Stimulated activated CD8-positive, alpha-beta memory T cell treated with anti-CD3 and anti-CD28 coated beads, Interleukin-4, amount 100 ng/mL, for 1 hour (primary cell): ENCODE results near the gene ABLIM1.

Experiments used
- DNase-seq, 2 donors: peaks; one replicate each; pipeline ENCODE4 v3.0.0-alpha.2; 2020; ENCODE audit warnings: low read depth in 2 of 2, low spot score in 1 of 2

The ABLIM1 gene

DNA sequence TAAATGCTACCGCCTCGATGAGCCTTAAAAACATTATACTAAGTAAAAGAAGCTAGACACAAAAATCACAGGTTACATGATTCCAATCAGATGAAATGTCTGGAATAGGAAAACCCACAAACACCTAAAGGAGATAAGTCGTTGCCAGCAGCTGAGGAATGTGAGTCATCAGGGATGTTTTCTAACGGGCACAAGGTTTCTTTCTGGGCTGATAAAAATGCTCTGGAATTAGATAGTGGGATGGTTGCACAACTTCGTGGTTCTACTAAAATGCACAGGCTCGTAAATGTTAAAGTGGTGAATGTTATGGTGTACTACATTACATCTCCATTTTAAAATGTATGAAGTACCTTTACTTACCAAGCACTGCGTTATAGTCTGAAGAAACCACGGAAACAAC is 9.7 kb downstream of the ABLIM1 start:
- no peak for DNase-seq

DNA sequence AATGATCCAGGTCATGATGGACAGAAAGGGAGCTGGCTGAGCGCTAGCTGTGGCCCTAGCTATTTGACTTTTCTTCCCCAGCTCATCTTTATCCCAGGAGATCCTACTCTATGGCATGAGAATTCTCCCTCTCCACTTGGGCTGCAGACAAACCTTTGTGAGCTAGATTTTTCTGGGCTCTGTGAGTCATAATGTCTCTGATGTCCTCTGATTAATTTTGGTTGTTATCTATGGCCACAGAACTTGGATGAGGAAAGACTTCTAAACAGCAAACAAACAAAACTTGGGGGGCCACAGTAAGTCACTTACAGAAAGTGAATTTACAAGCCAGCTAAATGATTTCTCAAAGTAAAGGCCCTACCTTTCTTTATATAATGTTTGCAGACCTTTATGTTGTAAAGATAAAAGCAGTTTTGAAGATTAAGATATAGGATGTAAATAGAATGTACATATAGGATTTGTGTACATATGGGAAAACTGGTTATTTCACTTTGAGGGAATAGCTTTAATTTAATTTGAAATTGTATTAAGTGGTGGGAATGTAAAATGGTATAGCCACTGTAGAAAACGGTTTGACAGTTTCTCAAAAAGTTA is 10.4 kb downstream of the ABLIM1 start:
- no peak for DNase-seq

DNA sequence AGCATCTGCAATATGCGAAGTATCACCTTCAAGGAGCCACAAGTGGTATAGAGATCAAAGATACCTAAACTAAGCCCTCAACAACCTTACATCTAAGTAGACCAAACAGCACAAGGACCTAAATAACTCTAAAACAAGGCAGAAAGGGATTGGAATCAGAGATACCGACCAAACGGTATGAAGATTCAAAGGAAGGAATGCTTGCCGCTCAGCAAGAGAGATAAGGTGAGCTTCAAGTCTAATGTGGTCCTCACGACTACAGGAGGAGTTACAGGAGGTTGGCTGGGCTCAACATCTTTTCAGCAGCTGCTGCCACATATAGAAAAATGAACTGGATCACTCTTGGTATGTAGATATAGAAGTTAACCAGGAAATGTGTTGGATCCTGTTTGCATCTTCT is 11.6 kb downstream of the ABLIM1 start:
- DNase-seq: no peak

DNA sequence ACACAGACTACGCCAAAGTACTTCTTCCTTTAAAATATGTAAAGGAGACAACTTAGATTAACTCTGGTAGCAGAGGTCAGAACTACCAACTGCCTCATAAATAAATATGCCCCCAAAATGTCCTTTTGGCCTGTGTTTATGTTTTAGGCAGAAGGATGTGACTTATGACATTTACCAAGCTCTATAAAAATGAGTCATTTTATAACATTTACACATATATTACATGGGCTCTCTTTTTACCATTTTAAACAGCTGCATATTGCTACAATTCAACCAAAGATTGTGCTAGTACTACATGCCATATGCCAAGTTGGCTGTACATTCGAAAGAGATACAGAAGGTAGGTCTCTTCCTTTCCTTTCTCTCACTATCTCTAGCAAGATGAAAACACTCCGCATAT is 12.4 kb downstream of the ABLIM1 start:
- no peak for DNase-seq

DNA sequence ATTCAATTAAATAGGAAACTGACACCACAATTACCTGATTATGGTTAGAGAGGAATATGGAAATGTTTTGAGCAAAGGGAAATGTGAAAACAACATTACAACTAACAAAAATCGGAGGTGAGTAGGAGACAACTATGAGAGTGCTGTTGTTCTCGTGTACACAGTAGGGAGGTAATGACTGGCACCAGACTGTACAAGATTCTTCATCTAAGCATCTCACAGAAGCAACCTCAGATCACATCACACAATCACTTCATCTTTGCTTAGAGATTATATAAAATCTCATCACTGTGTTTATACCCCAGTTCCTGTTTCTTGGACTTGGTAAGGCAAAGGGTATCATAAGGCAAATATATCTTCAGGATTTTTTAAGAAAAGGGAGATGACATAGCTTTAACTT is 14.9 kb downstream of the ABLIM1 start:
- no peak for DNase-seq

DNA sequence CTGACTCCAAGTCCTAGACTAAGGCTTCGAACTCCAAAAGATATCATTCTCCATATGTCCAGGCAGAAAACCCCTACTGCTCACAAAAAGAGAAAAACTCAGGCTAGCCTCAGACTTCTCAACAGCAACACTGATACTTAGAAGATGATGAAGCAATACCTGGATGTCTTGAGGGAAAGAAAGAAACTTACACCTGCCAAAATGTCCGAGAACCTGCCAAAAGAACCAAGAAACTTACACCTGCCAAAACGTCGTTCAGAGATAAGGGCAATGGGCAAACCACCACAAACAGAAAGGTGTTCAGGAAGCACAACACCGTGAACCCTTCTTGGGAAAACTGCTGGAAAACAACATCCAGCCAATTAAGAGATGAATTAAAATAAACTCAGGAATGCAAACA is 15.3 kb downstream of the ABLIM1 start:
- no peak for DNase-seq

DNA sequence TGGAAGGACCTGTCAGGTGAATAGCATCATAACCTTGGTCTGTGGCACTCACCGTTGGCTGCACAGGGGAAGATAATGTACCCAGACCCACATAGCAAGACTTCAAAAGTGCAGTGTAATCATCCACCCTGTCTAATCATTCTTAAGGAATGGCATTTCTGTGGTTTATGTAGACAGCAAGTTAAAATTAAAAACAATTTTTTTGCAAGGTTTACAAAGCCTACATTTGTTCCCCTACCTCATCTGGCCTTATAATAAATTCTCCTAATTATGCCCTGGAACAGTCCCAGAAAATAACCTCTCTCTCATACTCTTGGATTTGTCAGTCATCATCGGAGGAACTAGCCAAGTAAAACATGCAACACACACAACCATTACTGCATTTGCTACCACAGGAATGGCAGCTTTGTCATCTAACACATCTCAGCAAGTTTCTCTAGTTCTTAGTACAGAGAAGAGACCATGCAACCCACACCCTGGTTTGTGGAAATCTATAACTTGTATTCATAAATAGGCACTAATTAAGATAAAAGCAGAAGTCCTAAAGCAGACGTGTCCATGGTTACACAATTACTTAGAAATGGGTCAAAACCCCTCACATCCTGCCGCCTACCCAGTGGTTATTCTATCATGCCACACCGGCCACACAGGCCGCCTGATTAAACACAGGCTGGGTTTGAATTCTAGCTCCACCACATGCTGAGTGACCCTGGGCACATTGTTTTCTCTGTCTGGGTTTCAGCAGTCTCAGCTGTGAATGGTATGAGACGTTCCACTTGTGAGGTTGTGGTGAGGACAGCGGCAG is 19.1 kb downstream of the ABLIM1 start:
- no peak for DNase-seq

DNA sequence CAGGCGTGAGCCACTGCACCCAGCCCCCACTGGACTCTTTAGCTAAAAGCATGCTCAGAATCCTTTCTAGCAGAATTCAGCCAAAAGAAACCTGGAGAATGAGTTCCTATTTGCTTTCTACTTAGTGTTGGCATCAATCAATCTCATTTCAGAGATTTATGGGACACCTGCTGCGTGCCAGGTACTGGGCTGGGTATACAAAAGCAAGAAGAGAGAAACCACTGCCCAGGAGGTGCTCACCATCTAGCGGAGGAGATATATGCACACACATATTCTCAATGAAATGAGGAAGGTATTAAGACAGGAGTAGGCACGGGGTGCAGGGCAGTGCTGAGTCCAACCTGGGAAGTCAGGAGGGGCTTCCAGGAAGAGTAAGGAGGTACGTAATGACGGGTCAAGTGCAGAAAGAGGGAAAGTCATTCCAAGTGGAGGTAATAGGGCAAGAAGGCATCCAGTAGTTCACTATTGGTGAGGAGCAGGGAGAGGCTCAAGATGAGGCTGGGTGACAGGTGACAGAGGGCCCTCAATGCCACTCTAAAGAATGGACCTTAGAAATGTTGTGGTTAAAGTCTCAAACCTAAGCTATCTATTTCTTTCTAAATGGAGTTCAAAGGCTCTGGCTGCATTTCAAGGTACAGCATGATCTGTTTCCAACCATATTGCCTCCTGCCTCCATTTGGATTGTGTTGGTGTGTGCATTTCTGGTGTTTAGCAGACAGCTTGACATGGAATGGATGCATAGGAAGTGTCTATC is 22.1 kb downstream of the ABLIM1 start:
- no peak for DNase-seq

DNA sequence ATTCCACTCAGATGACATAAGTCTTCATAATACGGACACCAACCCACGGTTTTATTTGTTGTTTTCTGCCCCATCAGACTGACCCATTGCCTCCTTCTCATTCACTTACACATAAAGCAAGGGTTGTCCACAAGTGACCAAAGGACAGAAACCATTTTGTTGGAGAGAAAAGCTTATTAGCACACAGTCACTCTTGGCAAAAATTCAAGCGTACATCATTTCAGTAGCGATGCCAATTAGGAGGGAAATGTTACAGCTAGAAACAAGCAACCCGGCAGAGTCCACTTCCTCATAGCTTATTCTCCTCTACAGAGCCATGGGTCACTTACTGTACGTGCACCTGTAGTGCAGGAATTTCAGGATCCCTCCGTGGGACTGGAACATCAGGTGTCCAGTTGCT is 23.0 kb downstream of the ABLIM1 start:
- no peak for DNase-seq

DNA sequence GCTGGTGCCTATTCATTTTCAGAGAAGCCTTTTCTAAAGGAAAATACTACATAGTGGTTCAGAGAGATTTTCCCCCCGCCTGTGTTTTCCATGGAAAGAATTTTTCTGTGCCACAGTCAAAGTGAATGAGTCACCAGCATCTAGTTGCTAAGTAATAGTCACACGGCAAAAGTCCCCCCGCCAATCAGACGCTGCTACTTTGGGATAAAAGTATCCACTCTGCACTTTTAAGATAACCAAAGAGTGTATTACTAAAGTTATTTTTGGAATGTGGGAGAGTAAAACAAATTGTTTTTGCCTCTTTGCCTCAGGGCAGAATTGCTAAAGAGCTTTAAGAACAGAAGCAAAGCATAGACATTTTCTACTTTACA is 23.5 kb downstream of the ABLIM1 start:
- no peak for DNase-seq

DNA sequence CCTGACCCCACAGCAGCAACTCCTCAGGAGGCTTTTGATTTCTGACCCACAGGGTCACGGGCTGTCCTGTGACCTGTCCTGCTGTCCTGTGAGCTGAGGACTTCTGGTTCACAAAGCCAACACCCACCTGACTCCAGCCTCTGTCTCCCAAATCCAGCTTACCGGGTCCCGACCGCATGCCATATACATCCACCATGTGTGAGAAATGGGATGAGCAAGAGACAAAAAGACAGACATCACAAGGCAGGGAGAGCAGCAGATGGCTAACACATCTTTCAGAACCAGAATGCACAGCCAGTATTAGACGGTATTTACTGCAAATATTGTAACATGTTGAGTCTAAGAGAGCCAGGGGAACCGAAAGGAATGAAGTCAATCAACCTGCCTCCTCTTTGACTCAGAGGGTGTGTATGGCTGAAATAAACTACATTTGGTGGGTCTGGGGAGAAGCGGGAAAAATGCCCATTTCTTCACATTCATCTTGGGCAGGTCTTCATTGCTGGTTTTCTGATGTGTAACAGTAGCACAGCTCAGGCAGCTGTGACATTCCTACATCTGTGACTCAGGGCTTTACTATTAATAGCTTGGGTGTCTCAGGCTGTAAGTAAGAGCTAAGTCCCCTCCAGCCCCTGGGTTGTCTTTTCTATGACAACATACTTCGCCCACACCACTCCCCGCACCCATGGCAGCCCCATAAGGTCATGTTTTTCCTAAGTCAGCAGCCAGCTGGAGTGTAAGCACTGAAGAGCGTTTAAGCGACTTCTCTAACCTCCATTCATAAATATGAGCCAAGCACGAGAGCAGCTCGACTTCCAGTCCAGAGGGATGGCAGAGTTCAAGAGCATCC is 25.0 kb downstream of the ABLIM1 start:
- no peak for DNase-seq

DNA sequence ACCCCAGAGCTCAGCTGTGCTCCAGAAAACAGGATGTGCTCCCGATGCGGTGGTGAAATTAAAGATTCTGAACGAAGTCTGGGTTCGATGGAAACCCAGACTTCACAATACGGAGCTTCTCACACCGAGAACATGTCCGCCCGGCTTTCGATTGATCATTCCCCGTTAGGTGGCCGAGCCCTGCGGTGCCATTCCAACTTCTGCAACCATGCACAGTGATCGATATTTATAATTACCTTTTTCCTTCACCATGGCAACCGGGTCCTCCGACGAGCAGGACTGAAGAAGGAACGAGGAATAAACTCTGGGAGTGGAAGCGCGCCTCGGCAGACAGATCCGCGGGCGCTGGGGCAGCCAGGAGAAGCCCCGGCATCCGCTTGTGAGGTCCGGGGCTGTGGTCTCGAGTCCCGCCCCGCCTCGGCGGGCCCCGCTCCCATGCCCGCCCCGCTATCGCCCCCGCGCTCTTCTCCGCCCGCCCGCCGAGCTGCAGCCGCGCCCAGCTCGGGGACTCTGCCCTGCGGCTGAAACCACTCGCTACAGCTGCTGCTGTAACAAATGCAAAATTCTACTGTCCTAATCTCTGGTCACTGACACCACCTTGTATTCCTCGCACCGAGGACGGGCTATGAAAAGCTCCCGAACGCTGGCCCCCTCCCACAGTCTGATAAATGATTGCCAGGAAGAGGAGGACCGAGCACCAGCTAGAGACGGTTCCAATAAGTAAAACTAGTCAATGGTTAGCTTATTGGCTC is 26.2 kb downstream of the ABLIM1 start:
- DNase-seq: no peak

DNA sequence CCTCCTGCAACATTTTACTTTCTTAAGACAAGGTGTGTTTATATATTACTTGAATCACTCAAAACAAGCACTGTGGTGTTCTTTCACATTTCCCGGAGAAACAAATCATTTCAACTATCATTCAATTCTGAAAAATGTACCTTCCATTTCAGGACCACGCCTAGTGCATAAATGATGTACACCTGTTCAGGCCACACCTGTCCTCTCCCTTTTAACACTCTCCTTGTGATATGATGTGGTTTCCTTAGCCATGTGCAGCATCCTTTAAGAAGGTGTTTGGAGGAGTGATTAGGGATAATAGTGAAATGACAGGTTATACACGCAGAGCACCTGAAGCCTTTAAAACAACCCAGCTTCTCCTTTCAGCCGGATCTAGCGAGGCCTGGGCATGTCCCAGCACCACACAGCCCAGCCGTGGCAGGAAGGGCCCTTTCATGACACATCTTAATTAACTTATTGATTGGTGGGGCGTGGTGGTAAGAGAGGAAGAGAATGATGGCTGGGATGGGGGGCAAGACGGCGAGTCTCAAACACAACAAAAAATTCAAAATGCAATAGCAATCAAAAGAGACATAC is 26.9 kb downstream of the ABLIM1 start:
- DNase-seq: no peak

DNA sequence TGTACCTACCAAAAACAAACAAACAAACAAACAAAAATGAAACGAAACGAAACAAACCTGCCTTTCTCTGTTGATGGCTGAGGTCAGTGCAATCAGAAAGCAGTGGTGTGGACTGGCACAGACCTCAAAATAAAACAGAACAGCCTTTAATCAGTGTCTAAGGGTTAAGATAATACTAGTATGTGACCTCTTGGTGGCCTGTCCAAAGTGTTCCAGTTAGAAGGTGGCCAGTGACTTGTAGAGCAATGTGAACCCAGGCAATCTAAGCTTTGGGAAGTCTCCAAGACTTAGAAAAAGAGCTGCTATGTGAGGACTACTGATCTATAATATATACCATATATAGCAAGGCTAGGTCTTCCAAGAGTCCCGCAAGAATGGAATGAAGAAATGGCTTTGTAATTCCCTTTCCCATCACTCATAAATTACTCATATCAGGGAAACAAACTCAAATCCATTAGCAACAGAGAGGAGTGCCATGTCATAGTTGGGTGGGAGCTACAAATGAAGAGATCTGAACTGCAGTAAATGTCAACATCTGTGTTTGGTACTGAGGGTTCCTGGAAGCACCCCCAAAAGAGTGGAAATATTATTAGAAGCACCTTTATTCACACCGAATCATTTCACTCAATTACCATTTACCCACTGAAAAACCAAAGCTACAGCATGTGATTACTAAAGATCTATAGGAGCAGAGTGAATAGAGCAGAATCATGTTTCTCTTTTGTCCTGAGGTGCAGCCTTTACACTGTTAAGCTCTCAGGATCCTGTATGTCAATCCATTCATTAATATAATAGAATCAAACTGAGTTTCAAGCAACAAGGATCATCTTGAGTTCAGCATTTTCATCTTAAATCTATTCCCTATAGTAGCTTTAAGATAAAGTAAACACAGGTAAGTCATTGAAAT is 28.0 kb downstream of the ABLIM1 start:
- DNase-seq: no peak

DNA sequence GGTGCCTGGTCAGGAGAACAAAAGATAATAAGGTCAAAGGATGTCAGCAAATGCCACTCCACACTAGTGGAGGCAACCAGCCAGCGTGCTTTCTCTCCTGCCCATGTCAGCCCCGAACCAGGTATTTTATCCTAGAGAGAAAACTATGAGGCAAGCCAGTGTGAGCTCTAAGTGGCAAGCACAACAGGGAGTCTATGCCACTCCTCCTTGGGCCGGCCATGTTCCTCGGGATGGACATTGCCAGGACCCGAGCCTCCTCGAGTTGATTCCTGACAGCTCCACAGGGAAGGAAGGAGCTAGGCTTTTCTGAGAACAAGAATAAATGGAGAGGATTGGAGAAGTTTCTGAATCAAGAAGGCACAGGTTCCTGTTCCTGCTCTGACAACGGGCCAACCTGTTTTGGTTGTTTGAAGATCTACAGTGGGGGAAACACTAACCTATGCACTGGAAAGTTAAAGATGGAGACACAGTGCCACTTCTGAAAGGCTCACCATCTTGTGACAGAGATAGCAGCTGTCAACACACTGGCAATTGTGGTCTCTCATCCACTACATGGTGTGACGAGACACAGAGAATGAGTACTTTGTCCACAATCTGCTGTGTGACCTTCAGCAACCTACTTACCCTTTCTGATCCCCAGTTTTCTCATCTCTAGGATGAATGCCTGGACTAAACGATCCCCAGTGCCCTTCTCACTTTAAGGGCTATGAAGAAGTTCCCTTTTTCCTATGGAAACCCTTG is 28.8 kb downstream of the ABLIM1 start:
- DNase-seq: no peak

DNA sequence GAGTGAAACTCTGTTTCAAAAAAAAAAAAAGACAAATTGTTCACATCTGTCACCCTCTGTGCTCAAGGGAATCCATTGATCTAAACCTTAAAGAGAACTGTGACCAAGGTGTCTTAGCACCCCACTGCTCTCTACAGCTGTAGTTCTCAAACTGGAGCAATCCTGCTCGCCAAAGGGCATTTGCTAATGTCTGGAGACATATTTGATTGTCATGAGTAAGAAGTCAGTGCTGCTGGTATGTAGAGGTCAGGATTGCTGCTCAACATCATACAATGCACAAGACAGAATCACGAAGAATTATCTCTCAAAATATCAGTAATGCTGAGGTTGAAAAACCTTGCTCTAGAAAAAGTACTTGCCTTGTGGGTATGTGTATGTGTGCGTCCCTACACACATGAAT is 30.0 kb downstream of the ABLIM1 start:
- DNase-seq: no peak

DNA sequence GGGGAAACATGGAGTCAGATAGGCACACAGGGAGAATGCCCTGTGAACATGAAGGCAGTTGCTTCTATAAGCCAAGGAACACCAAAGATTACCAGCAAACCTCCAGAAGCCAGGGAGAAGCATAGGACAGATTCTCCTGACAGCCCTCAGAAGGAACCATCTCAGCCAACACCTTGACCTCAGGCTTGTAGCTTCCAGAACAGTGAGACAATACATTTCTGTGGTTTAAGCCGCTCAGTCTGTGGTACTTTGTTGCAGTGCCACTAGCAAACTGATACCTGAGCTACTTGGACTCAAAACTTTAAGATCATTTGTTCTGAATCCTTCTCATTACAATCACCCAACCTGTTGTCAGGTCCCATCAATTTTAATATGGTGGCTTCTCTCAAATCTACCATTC is 31.2 kb downstream of the ABLIM1 start:
- no peak for DNase-seq

DNA sequence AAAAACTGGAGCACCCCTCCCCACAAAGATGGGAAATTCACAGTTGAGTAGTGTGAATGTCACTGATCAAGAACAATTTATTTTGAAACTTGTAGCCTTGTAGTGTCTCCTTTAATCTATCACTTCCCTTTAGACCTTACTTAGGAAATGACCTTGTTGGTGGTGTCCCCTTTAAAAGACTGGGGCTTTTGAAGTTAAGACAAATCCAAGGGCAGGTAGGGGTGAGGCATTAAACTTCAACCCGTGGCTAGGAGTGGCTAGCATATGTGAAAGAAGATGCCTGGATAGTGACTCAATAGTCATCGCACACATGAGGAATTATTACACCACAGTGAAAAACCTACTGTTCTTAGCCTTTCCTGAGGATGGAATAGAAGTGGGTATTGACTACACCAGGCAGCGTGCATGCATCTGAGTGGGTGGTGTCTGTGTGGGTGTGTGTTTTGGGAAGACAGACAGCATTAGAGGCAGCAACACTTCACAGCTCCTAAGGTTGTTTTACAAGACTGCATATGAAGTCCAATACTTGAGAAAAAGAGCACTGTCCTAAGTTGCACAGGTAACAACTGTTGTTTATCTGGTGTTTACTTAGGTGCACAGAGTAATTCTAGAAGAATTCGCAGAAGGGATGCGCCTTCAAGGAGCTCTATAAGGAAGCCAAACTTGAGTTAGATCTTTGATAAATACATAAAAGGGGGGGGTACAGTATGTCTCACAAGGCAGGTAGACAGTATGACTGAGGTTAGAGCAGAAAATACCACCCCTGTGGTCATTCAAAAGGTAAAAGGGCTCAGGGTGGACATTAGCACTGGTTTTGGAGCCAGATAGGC is 32.9 kb downstream of the ABLIM1 start:
- DNase-seq: no peak
